Psoas muscle (tissue), 8 donors: ENCODE data around the gene CDKL2. TPM values are rescaled to one million over a fixed set of nuclear protein-coding genes. Genes with fewer than 3 reads are reported as not detected.
"Not testable (repeated sequence)": the region's sequence is repeated elsewhere in the genome, so short reads cannot be mapped to it uniquely, and the experiment has no call there.

Experiments
- ATAC-seq, 4 donors: fragments of 200-7000 bp; cut with Tn5 transposase; one replicate each; pipeline ENCODE4 v1.9.1; 2020; ENCODE audit warnings: moderate library complexity in 3 of 4, mild to moderate bottlenecking in 2 of 4
- DNase-seq, 2 donors: peaks; one replicate each; pipeline ENCODE4 v3.0.0-alpha.2; 2020
- H3K27ac ChIP-seq: fragments of 200-600 bp; one replicate; pipeline ENCODE4 v1.8.0; 2022
- H3K27me3 ChIP-seq, 3 donors: fragments of 200-600 bp in 1 of 3; one replicate each; pipeline versions ENCODE4 v1.6.1 to v1.8.0; 2013 to 2022; ENCODE audit warnings: low read length in 2 of 3, mild to moderate bottlenecking in 2 of 3, moderate library complexity in 1 of 3; ENCODE audit not compliant: insufficient read depth in 3 of 3
- H3K36me3 ChIP-seq, 2 donors: fragments of 200-600 bp in 1 of 2; one replicate each; pipeline versions ENCODE4 v1.6.1 to v1.8.0; 2013 to 2022; ENCODE audit warnings: low read depth in 1 of 2, mild to moderate bottlenecking in 1 of 2, moderate library complexity in 1 of 2; ENCODE audit not compliant: insufficient read depth in 1 of 2
- H3K4me1 ChIP-seq: fragments of 200-600 bp; one replicate; pipeline ENCODE4 v1.8.0; 2022
- H3K4me3 ChIP-seq: fragments of 200-600 bp; one replicate; pipeline ENCODE4 v1.8.0; 2022; ENCODE audit warnings: mild to moderate bottlenecking
- H3K9me3 ChIP-seq: fragments of 200-600 bp; one replicate; pipeline ENCODE4 v1.8.0; 2022
- WGBS, 3 donors: extraction: QIAGEN DNeasy Blood & Tissue Kit; methylation state at CpG; one replicate each; pipeline versions ENCODE4 v1.1.6 to v1.1.7; 2013; 5-methylcytosine and 5-hydroxymethylcytosine counted together
- intact Hi-C, 2 donors: fragments of 100-400 bp; cut with DNase I; formaldehyde crosslinking; loops; one replicate each; pipeline versions ENCODE4 v1.11.0 to v1.14.2; 2022
- polyA plus RNA-seq, 3 donors: library from polyadenylated mRNA; stranded (reverse); fragments of 200-250 nt; gene quantifications; one replicate each; pipeline ENCODE4 v1.2.3, GENCODE V29; 2013
- total RNA-seq, 4 donors: library from RNA; stranded (reverse); fragmentation: NEBNext Ultra II Directional in 2 of 4; extraction: Animal tissue kit (Norgen Biotek cat#: 25700) in 2 of 4; gene quantifications; one replicate each; pipeline versions ENCODE4 v1.2.1 to v1.2.4, GENCODE V29; 2021 to 2023
- TF ChIP-seq, protein P1 (sequence below): fragments of 200-600 bp; IDR thresholded peaks from one replicate; pipeline ENCODE4 v1.8.0; 2022; ENCODE audit warnings: antibody characterized with exemption
- donor health status: healthy with polysubstance abuse.
- donor health status: DM: no; HTN: no; CAD: no; lungs with moderate emphysema.
- donor health status: Bipolar disorder and iron deficiency.
- donor health status: healthy.
- donor health status: DM: yes; HTN: yes; CAD: no.
- donor health status: DM: no; HTN: no; CAD: no.
- donor health status: DM: no; HTN: no; CAD: no.
- donor health status: DM: yes; HTN: yes; CAD: no.

Gene CDKL2
- total and polyA plus RNA-seq, 7 donors, result 0.30 to 0.40 TPM; not detected in 5

DNA sequence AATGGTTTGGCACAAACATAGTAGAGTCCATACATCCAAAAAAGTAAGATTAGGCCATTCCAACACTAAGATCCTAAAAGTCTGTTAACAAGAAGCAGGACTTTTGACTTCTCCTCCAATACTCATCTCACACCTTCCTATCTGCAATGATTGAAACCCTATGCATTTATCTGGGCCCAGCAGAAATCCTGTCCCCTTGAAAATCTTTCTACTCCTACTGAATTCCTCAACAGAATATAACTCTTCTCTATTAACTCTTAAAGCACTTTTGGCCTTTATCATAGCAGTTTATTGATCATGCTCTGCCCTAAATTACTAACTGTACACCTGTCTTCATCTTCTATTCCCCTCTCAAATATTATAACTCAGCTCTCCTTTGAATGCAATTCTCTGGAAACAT, 38.3 kb upstream of the CDKL2 start:
- H3K27ac ChIP-seq, result peak overlapping the region; percentile 13
- no peak for DNase-seq
- H3K4me1 ChIP-seq, result peaks cover 61% of the 10 kb centered on the region

DNA sequence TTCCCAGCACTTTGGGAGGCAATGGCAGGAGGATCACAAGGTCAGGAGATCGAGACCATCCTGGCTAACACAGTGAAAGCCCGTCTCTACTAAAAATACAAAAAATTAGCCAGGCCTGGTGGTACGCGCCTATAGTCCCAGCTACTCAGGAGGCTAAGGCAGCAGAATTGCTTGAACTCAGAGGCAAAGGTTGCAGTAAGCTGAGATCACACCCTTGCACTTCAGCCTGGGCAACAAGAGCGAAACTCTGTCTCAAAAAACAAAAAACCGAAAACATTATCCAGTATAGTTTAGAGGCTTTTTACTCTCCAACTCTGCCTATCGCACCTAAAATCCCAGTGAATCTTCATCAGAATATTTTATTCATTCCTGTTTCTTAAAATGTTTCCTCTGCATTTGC, 37.3 kb upstream of the CDKL2 start:
- H3K9me3 ChIP-seq, H3K27me3 ChIP-seq, H3K27ac ChIP-seq, DNase-seq, ATAC-seq, H3K36me3 ChIP-seq, intact Hi-C loops, H3K4me3 ChIP-seq: not testable (repeated sequence)
- peaks cover 61% of the 10 kb centered on the region for H3K4me1 ChIP-seq
- 80 to 83% (median 83%) methylated on average over 7 of the region's 7 CpGs for WGBS, 3 donors

More for the DNA sequence above, 38.3 kb upstream of the CDKL2 start:
- intact Hi-C loops, result no loop called here
- no peak for ATAC-seq
- TF ChIP-seq, protein P1, sequence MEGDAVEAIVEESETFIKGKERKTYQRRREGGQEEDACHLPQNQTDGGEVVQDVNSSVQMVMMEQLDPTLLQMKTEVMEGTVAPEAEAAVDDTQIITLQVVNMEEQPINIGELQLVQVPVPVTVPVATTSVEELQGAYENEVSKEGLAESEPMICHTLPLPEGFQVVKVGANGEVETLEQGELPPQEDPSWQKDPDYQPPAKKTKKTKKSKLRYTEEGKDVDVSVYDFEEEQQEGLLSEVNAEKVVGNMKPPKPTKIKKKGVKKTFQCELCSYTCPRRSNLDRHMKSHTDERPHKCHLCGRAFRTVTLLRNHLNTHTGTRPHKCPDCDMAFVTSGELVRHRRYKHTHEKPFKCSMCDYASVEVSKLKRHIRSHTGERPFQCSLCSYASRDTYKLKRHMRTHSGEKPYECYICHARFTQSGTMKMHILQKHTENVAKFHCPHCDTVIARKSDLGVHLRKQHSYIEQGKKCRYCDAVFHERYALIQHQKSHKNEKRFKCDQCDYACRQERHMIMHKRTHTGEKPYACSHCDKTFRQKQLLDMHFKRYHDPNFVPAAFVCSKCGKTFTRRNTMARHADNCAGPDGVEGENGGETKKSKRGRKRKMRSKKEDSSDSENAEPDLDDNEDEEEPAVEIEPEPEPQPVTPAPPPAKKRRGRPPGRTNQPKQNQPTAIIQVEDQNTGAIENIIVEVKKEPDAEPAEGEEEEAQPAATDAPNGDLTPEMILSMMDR, result no peak
- Histone ChIP-seq H3K9me3 (no peaks in the 10 kb centered on the region), H3K4me3 (no peak overlapping the region), H3K27me3 (no peaks in the 10 kb centered on the region), H3K36me3 (no peaks in the 10 kb centered on the region)

GRCh38 chr4:75666299-75666698, 36.0 kb upstream of the CDKL2 start:
- no peak overlapping the region for H3K4me3 ChIP-seq
- H3K27me3 ChIP-seq, result no peaks in the 10 kb centered on the region
- DNase-seq (no peak), ATAC-seq (no peak)
- no peak overlapping the region for H3K27ac ChIP-seq
- H3K4me1 ChIP-seq, result peaks cover 54% of the 10 kb centered on the region
- intact Hi-C loops, result no loop called here
- 49 to 69% (median 50%) methylated on average over 4 of the region's 4 CpGs for WGBS, 3 donors
- TF ChIP-seq, protein P1, result no peak
- H3K36me3 ChIP-seq, result peaks cover 0 to 7% of the 10 kb centered on the region in 2 donors
- H3K9me3 ChIP-seq, result no peaks in the 10 kb centered on the region

DNA sequence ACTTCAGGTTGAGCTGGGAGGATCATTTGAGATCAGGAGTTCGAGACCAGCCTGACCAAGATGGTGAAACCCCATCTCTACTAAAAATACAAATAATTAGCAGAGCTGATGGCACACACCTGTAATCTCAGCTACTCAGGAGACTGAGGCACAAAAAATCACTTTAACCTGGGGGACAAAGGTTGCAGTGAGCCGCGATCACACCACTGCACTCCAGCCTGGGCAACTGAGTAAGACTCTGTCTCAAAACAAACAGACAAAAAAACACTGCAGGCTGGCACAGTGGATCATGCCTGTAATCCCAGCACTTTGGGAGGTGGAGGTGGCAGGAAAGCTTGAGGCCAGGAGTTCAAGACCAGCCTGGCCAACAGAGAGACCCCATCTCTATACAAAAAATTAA, 34.3 kb upstream of the CDKL2 start:
- peaks cover 43% of the 10 kb centered on the region for H3K4me1 ChIP-seq
- WGBS, 3 donors, result 92 to 99% (median 98%) methylated on average over 3 of the region's 3 CpGs
- H3K27ac ChIP-seq, result not testable (repeated sequence)

GRCh38 chr4:75662626-75663025, 32.3 kb upstream of the CDKL2 start:
- Histone ChIP-seq H3K27ac (no peak overlapping the region), H3K36me3 (peaks cover 0 to 44% of the 10 kb centered on the region in 2 donors), H3K9me3 (no peaks in the 10 kb centered on the region), H3K27me3 (no peaks in the 10 kb centered on the region), H3K4me1 (peaks cover 25% of the 10 kb centered on the region), H3K4me3 (no peak overlapping the region)
- DNase-seq (no peak), ATAC-seq (no peak)
- intact Hi-C loops, result no loop called here
- TF ChIP-seq, protein P1, result no peak
- WGBS, 3 donors, result 84 to 91% (median 88%) methylated on average over 2 of the region's 2 CpGs

More for the DNA sequence above, 34.3 kb upstream of the CDKL2 start:
- intact Hi-C loops, ATAC-seq, H3K9me3 ChIP-seq, H3K4me3 ChIP-seq, DNase-seq, H3K27me3 ChIP-seq: not testable (repeated sequence)
- H3K36me3 ChIP-seq, result peaks cover 0 to 24% of the 10 kb centered on the region in 2 donors

GRCh38 chr4:75660491-75660890, 30.2 kb upstream of the CDKL2 start:
- ATAC-seq, result no peak

More at GRCh38 chr4:75660491-75660890, 30.2 kb upstream of the CDKL2 start:
- intact Hi-C loops, result no loop called here
- 72 to 87% (median 79%) methylated on average over 2 of the region's 2 CpGs for WGBS, 3 donors
- DNase-seq, result no peak
- H3K36me3 ChIP-seq, result peaks cover 2 to 64% of the 10 kb centered on the region in 2 donors
- no peaks in the 10 kb centered on the region for H3K27me3 ChIP-seq
- TF ChIP-seq, protein P1, result no peak
- H3K27ac ChIP-seq, result no peak overlapping the region
- no peak overlapping the region for H3K4me3 ChIP-seq
- peaks cover 5% of the 10 kb centered on the region for H3K4me1 ChIP-seq
- no peaks in the 10 kb centered on the region for H3K9me3 ChIP-seq
